GM18868 (cell line): ENCODE results near the gene GOT1.

ENCODE experiments used
- ATAC-seq: cut with Tn5 transposase; IDR thresholded peaks from one replicate; pipeline ENCODE4 v1.9.1; 2021; ENCODE audit warnings: mild to moderate bottlenecking, moderate library complexity; ENCODE audit not compliant: unreplicated experiment

Gene GOT1

GRCh38 chr10:99433378-99434020 lies 3.1 kb upstream of the GOT1 start:
- ATAC-seq: no peak

GRCh38 chr10:99432881-99433280 lies 2.5 kb upstream of the GOT1 start:
- no peak for ATAC-seq

- ATAC-seq: no peak
These were observed 1.6 kb upstream of the GOT1 start for GRCh38 chr10:99432047-99432446.

GRCh38 chr10:99431190-99431760 lies 851 bp upstream of the GOT1 start:
- no peak for ATAC-seq

- ATAC-seq: peak; percentile 12
These were observed 341 bp downstream of the GOT1 start for GRCh38 chr10:99430116-99430450.

- no peak for ATAC-seq
These were observed 818 bp downstream of the GOT1 start for GRCh38 chr10:99429517-99430095.

- no peak for ATAC-seq
These were observed 2.7 kb downstream of the GOT1 start for GRCh38 chr10:99427566-99428190.

GRCh38 chr10:99426689-99427088 lies 3.7 kb downstream of the GOT1 start:
- ATAC-seq: no peak

- no peak for ATAC-seq
These were observed 5.2 kb downstream of the GOT1 start for GRCh38 chr10:99425204-99425603.

- ATAC-seq: no peak
These were observed 5.8 kb downstream of the GOT1 start for GRCh38 chr10:99424656-99425055.

- no peak for ATAC-seq
These were observed 7.8 kb downstream of the GOT1 start for GRCh38 chr10:99422529-99423096.

GRCh38 chr10:99421233-99421739 lies 9.1 kb downstream of the GOT1 start:
- ATAC-seq: no peak

GRCh38 chr10:99419688-99420087 lies 10.7 kb downstream of the GOT1 start:
- no peak for ATAC-seq

GRCh38 chr10:99418910-99419624 lies 11.4 kb downstream of the GOT1 start:
- no peak for ATAC-seq

- ATAC-seq: no peak
These were observed 18.3 kb downstream of the GOT1 start for GRCh38 chr10:99412099-99412498.

- ATAC-seq: no peak
These were observed 18.9 kb downstream of the GOT1 start for GRCh38 chr10:99411546-99411945.

GRCh38 chr10:99410876-99411275 lies 19.5 kb downstream of the GOT1 start:
- ATAC-seq: no peak

- no peak for ATAC-seq
These were observed 20.3 kb downstream of the GOT1 start for GRCh38 chr10:99410146-99410545.

- ATAC-seq: no peak
These were observed 24.3 kb downstream of the GOT1 start for GRCh38 chr10:99406149-99406548.

- no peak for ATAC-seq
These were observed 26.8 kb downstream of the GOT1 start for GRCh38 chr10:99403674-99404073.

GRCh38 chr10:99399664-99400063 lies 30.8 kb downstream of the GOT1 start:
- ATAC-seq: no peak
